DOHH2 (cell line): Measurements from ENCODE around the gene COA7.
A peak's percentile ranks its signal among the peaks of the same experiment; 100 is the strongest.

Source experiments
- H3F3A ChIP-seq: fragments of 200-600 bp; sonication (generic), shearing (Covaris generic); 2 replicates; pipeline ENCODE4 v1.6.0; 2016; ENCODE audit warnings: antibody characterized with exemption, mild to moderate bottlenecking; ENCODE audit not compliant: control insufficient read depth, insufficient read depth
- H3K27ac ChIP-seq: fragments of 200-600 bp; sonication (generic); 2 replicates; pipeline ENCODE4 v1.5.1; 2014; ENCODE audit warnings: low read depth, mild to moderate bottlenecking, low read length, moderate library complexity
- H3K27me3 ChIP-seq: fragments of 200-600 bp; sonication (generic); 2 replicates; pipeline ENCODE4 v1.6.1; 2014; ENCODE audit warnings: mild to moderate bottlenecking, low read length, mixed read lengths; ENCODE audit not compliant: control insufficient read depth
- H3K36me3 ChIP-seq: fragments of 200-600 bp; sonication (generic); 2 replicates; pipeline ENCODE4 v1.6.1; 2014; ENCODE audit warnings: mild to moderate bottlenecking, low read length, moderate library complexity, mixed read lengths; ENCODE audit not compliant: control insufficient read depth
- H3K4me1 ChIP-seq: fragments of 200-600 bp; sonication (generic); 2 replicates; pipeline ENCODE4 v1.6.1; 2014; ENCODE audit warnings: mild to moderate bottlenecking, low read length, mixed read lengths; ENCODE audit not compliant: control insufficient read depth
- H3K4me2 ChIP-seq: fragments of 200-600 bp; sonication (generic); 2 replicates; pipeline ENCODE4 v1.6.0; 2014; ENCODE audit warnings: mild to moderate bottlenecking, low read length, moderate library complexity
- H3K4me3 ChIP-seq: fragments of 200-600 bp; sonication (generic); 2 replicates; pipeline ENCODE4 v1.5.1; 2014; ENCODE audit warnings: mild to moderate bottlenecking, low read length, mixed read lengths
- H3K79me2 ChIP-seq: fragments of 200-600 bp; sonication (generic); 2 replicates; pipeline ENCODE4 v1.6.1; 2014; ENCODE audit warnings: mild to moderate bottlenecking, low read length, mixed read lengths; ENCODE audit not compliant: control insufficient read depth
- H3K9me2 ChIP-seq: fragments of 200-600 bp; sonication (generic); replicated peaks from 2 replicates; pipeline ENCODE4 v1.6.1; 2014; ENCODE audit warnings: mild to moderate bottlenecking, low read length, mixed read lengths; ENCODE audit not compliant: control insufficient read depth
- H3K9me3 ChIP-seq: fragments of 200-600 bp; sonication (generic); 2 replicates; pipeline ENCODE4 v1.6.1; 2014; ENCODE audit warnings: antibody characterized with exemption, low read length, mixed read lengths; ENCODE audit not compliant: control insufficient read depth, insufficient read depth
- H4K20me1 ChIP-seq: fragments of 200-600 bp; sonication (generic); 2 replicates; pipeline ENCODE4 v1.6.0; 2014; ENCODE audit warnings: low read depth, mild to moderate bottlenecking, antibody characterized with exemption, low read length, moderate library complexity; ENCODE audit not compliant: control insufficient read depth, insufficient read depth
- EZH2phosphoT487 ChIP-seq: fragments of 200-600 bp; sonication (generic); IDR thresholded peaks from 2 replicates; pipeline ENCODE4 v1.6.1; 2017; ENCODE audit warnings: borderline replicate concordance, mild to moderate bottlenecking, antibody characterized with exemption, low read length, moderate library complexity, mixed read lengths
- TF ChIP-seq, protein P1 (sequence below): fragments of 200-600 bp; sonication (generic); IDR thresholded peaks from one replicate; pipeline ENCODE4 v1.5.1; 2014; ENCODE audit warnings: antibody characterized with exemption, mild to moderate bottlenecking, low read depth, low read length; ENCODE audit not compliant: poor library complexity, severe bottlenecking

The COA7 gene

DNA sequence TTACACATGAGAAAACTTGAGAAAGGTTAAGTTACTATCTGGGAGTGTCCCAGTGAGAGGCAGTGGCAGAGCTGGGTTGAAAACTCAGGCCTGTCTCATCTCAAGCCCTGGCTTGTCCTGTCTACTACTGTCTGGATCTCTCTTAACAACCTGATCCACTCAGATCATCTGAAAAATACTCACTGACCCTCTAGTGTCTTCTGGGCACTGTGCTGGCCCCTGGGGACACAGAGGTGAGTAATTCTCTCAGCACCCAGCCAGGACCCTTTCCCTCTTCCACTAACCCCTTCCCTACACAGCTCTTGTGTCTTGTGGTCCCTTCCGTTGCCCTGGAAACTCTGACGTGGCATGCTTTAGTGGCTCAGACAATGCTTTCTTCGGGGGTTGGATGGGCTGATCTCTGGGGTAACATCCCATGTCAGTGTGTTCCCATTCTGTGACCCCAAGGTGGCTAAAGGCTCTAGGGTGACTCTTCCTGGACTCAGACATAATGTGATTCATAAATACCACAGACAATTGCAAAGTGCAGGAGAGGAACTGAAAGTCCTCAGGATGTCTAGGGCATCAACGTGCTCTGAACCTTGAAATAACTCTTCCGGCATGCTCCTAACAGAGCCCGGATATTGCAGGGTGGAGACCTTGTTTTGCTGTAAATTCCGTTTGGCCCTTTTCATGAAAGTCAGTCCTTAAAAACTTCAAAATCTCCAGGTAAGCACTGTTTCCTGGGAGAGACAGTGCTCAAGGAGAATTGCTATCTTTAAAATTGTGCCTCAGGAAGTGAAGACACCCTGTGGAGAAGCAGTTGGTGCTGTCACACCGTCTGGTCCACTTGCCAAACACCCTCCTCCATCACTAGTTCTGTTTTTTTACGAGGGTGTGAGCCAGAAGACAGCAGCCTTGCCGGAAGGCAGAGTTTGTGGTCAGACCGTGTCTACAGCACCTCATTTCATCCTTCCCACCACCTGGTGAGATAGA is 61.1 kb downstream of the COA7 start:
- peak overlapping the region; percentile 95 for H3K27ac ChIP-seq
- H3K9me3 ChIP-seq: no peaks in the 10 kb centered on the region
- H4K20me1 ChIP-seq: no peaks in the 10 kb centered on the region
- H3K36me3 ChIP-seq: no peaks in the 10 kb centered on the region; the same call in 1 of the 2 replicates
- TF ChIP-seq, protein P1, sequence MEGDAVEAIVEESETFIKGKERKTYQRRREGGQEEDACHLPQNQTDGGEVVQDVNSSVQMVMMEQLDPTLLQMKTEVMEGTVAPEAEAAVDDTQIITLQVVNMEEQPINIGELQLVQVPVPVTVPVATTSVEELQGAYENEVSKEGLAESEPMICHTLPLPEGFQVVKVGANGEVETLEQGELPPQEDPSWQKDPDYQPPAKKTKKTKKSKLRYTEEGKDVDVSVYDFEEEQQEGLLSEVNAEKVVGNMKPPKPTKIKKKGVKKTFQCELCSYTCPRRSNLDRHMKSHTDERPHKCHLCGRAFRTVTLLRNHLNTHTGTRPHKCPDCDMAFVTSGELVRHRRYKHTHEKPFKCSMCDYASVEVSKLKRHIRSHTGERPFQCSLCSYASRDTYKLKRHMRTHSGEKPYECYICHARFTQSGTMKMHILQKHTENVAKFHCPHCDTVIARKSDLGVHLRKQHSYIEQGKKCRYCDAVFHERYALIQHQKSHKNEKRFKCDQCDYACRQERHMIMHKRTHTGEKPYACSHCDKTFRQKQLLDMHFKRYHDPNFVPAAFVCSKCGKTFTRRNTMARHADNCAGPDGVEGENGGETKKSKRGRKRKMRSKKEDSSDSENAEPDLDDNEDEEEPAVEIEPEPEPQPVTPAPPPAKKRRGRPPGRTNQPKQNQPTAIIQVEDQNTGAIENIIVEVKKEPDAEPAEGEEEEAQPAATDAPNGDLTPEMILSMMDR: no peak
- no peak for TF ChIP-seq EZH2phosphoT487
- H3K4me1 ChIP-seq: peaks cover 79% of the 10 kb centered on the region
- H3K79me2 ChIP-seq: no peaks in the 10 kb centered on the region
- peak overlapping the region; percentile 92 for H3K4me2 ChIP-seq
- peak overlapping the region; percentile 61 for H3K4me3 ChIP-seq
- H3K9me2 ChIP-seq: no peaks in the 10 kb centered on the region
- H3K27me3 ChIP-seq: peaks cover 16% of the 10 kb centered on the region
- peaks cover 17% of the 10 kb centered on the region for H3F3A ChIP-seq

DNA sequence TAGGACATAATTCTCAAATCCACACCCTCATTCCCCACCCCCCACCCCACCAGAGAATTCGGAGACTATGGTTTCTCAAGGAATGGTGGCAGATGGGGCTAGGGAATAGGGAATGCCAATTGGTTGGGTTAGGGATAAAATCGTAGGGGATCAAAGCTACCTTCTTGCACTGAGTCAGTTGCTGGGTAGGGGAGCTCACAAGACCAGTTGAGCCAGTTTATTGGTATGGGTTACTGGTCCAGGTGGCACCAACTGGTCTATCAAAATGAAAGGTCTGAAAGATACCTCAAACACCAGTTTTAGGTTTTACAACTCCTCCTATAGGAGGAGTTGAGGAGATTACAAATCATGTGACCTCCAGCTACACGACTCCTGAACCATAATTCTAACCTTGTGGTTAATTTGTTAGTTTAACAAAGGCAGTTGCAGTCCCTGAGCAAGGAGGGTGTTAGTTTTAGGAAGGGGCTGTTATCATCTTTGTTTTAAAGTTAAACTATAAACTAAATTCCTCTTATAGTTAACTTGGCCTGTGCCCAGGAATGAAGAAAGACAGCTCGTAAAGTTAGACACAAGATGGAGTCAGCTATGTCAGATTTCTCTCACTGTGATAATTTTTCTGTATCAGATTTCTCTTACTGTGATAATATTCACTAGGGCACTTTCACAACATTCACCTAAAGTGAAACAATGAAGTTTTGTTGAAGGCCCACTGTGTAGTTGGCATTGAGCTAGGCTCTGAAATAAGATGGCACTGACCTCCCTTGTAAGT is 62.6 kb downstream of the COA7 start:
- TF ChIP-seq, protein P1: no peak
- TF ChIP-seq EZH2phosphoT487: no peak
- Histone ChIP-seq H3K9me3 (no peaks in the 10 kb centered on the region), H4K20me1 (no peaks in the 10 kb centered on the region), H3F3A (peaks cover 17% of the 10 kb centered on the region), H3K79me2 (no peaks in the 10 kb centered on the region), H3K27me3 (peaks cover 18% of the 10 kb centered on the region), H3K9me2 (no peaks in the 10 kb centered on the region), H3K27ac (peak overlapping the region; percentile 95), H3K36me3 (no peaks in the 10 kb centered on the region; the same call in 1 of the 2 replicates), H3K4me1 (peaks cover 73% of the 10 kb centered on the region), H3K4me3 (0 out of 2 replicates have a peak overlapping the region, but pooled peaks have one; percentile 0), H3K4me2 (peak overlapping the region; percentile 25; the same call in 1 of the 2 replicates)
